Omental fat pad (tissue), 4 donors: Measurements from ENCODE around the gene METAP1D. TPM values are rescaled to one million over a fixed set of nuclear protein-coding genes. Genes with fewer than 3 reads are reported as not detected.

Experiments used
- total RNA-seq, 4 donors: library from RNA; depleted of rRNA; stranded (reverse); fragments of >200 nt; gene quantifications; one replicate each; pipeline ENCODE4 v1.1.0, GENCODE V29; 2016

METAP1D gene
- total RNA-seq, 4 donors from 2014 or later: 5.4 to 9.6 (median 8.5) TPM

Other genes with a start within 250 kb of the METAP1D start
- gene SLC25A12, start 105.7 kb upstream of the METAP1D start, total RNA-seq: 10 to 100 TPM in 3 of 4 donors, 1 to 10 TPM in 1; 9.1 to 27.3 (median 17.8) TPM
- 10 to 100 TPM; 24.9 to 40.2 (median 25.6) TPM for gene HAT1, start 77.5 kb upstream of the METAP1D start, total RNA-seq
- gene DLX1, start 85.6 kb downstream of the METAP1D start, total RNA-seq: under 1 TPM in 1 of 4 donors, not detected in 3; 0.09 TPM
- not detected for gene DLX2, start 102.9 kb downstream of the METAP1D start, total RNA-seq